Gastrocnemius medialis (tissue), 4 donors: ENCODE data around the gene SMIM44. TPM values are rescaled to one million over a fixed set of nuclear protein-coding genes. Genes with fewer than 3 reads are reported as not detected.

Experiments used
- ATAC-seq, 2 donors: fragments of 150-250 bp; one replicate each; pipeline ENCODE4 v1.9.1; 2016
- DNase-seq, 2 donors: peaks; one replicate each; pipeline ENCODE4 v3.0.0-alpha.2; 2019
- H3K27ac ChIP-seq, 4 donors: fragments of 200-600 bp; sonication (generic); 1 replicate in 1 of 4; 2 replicates in 3 of 4; pipeline ENCODE4 v1.5.1; 2016 to 2018; ENCODE audit warnings: mild to moderate bottlenecking in 2 of 4, moderate library complexity in 1 of 4
- H3K27me3 ChIP-seq, 3 donors: fragments of 200-600 bp; sonication (generic) in 2 of 3; 1 replicate in 1 of 3; 2 replicates in 2 of 3; pipeline versions ENCODE4 v1.5.1 to v1.6.0; 2016 to 2019; ENCODE audit warnings: mild to moderate bottlenecking in 1 of 3, moderate library complexity in 1 of 3
- H3K36me3 ChIP-seq, 2 donors: fragments of 200-600 bp; sonication (generic) in 1 of 2; one replicate each; pipeline ENCODE4 v1.5.1; 2017 to 2018
- H3K4me1 ChIP-seq, 2 donors: fragments of 200-600 bp; sonication (generic) in 1 of 2; one replicate each; pipeline ENCODE4 v1.5.1; 2016 to 2017; ENCODE audit warnings: mild to moderate bottlenecking in 2 of 2
- H3K4me3 ChIP-seq, 4 donors: fragments of 200-600 bp; sonication (generic) in 3 of 4; 1 replicate in 1 of 4; 2 replicates in 3 of 4; pipeline ENCODE4 v1.5.1; 2016 to 2019; ENCODE audit warnings: mild to moderate bottlenecking in 2 of 4
- H3K9me3 ChIP-seq, 3 donors: fragments of 200-600 bp; sonication (generic) in 2 of 3; 1 replicate in 1 of 3; 2 replicates in 2 of 3; pipeline ENCODE4 v1.5.1; 2016 to 2019
- POLR2A ChIP-seq, 2 donors: fragments of 450-650 bp; IDR thresholded peaks; one replicate each; pipeline ENCODE4 v1.6.1; 2017; ENCODE audit warnings: antibody characterized with exemption in 2 of 2, mild to moderate bottlenecking in 2 of 2, moderate library complexity in 2 of 2
- in situ Hi-C, 4 donors: fragments of 200-750 bp; cut with MboI; loops; one replicate each; pipeline versions ENCODE4 v1.15.0 to v1.8.0; 2017; ENCODE audit warnings: low sequenced_read_pairs in 4 of 4
- intact Hi-C: fragments of 100-400 bp; cut with DNase I; formaldehyde crosslinking; loops from one replicate; pipeline ENCODE4 v1.15.1; 2023; ENCODE audit warnings: low total_unique reads
- total RNA-seq, 4 donors: library from RNA; depleted of rRNA; stranded (reverse); fragments of >200 nt; gene quantifications; one replicate each; pipeline versions ENCODE4 v1.1.0 to v1.2.3, GENCODE V29; 2016
- TF ChIP-seq, protein P1 (sequence below), 5 experiments: fragments of 450-650 bp in 3 of 5; fragments of 200-600 bp in 2 of 5; sonication (generic) in 2 of 5; IDR thresholded peaks in 4 of 5; conservative IDR thresholded peaks in 1 of 5; 1 replicate in 4 of 5; 2 replicates in 1 of 5; pipeline ENCODE4 v1.5.1; 2016 to 2019; ENCODE audit warnings: antibody characterized with exemption in 5 of 5, mild to moderate bottlenecking in 3 of 5, moderate library complexity in 3 of 5

SMIM44 gene
- total RNA-seq, 4 donors from 2014 or later, result not detected

DNA sequence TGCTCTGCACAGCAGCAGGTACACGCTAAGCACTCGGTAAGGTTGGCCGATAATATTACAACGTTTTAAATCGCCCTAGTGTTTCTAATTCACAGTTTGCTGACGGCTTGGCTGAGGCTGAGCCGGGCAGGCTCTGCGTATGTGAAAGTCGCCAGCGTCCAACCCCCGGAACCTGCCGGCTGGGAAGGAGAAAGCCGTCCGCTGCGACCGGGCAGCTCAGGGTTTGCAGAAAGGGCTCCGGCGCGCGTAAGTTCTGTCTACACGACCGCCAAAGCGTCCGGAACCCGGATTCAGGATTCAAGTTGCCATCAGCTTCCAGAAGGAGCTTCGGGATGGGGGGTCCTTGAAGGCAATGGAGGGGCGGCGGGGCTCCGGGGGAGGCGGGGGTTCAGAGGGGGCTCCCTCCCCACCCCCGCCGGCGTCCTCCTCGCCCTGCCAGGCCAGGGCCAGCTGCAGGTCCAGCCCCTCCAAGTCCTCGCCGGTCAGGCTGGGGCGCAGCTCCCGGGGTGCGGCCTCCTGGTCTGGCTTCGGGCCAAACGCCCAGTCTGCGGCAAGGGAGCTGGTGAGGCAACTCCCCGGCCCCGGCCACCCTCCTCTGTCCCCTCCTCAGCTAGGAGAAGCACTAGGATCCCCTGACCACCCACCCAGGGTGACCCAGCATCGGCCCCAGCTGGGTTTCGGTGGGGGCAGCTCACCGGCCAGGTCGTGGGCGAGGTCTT, 575 bp downstream of the SMIM44 start:
- Histone ChIP-seq H3K4me3 (no peak overlapping the region), H3K27ac (no peak overlapping the region), H3K9me3 (no peaks in the 10 kb centered on the region), H3K4me1 (no peaks in the 10 kb centered on the region), H3K36me3 (no peaks in the 10 kb centered on the region), H3K27me3 (peaks cover 45 to 61% (median 52%) of the 10 kb centered on the region in 3 donors)
- in situ Hi-C loops (loop anchor here in 3 of 4 donors (10.0 kb wide), 1 partner anchor 178 kb away; no protein-coding TSS in a partner anchor), intact Hi-C loops (no loop called here)
- no peak for TF ChIP-seq POLR2A (IDR thresholded peaks at IDR 0.05)
- TF ChIP-seq, protein P1, sequence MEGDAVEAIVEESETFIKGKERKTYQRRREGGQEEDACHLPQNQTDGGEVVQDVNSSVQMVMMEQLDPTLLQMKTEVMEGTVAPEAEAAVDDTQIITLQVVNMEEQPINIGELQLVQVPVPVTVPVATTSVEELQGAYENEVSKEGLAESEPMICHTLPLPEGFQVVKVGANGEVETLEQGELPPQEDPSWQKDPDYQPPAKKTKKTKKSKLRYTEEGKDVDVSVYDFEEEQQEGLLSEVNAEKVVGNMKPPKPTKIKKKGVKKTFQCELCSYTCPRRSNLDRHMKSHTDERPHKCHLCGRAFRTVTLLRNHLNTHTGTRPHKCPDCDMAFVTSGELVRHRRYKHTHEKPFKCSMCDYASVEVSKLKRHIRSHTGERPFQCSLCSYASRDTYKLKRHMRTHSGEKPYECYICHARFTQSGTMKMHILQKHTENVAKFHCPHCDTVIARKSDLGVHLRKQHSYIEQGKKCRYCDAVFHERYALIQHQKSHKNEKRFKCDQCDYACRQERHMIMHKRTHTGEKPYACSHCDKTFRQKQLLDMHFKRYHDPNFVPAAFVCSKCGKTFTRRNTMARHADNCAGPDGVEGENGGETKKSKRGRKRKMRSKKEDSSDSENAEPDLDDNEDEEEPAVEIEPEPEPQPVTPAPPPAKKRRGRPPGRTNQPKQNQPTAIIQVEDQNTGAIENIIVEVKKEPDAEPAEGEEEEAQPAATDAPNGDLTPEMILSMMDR (IDR thresholded peaks at IDR 0.05 in 4 of 5, conservative IDR thresholded peaks at IDR 0.05 in 1 of 5), result no peak
- ATAC-seq (no peak), DNase-seq (no peak)

DNA sequence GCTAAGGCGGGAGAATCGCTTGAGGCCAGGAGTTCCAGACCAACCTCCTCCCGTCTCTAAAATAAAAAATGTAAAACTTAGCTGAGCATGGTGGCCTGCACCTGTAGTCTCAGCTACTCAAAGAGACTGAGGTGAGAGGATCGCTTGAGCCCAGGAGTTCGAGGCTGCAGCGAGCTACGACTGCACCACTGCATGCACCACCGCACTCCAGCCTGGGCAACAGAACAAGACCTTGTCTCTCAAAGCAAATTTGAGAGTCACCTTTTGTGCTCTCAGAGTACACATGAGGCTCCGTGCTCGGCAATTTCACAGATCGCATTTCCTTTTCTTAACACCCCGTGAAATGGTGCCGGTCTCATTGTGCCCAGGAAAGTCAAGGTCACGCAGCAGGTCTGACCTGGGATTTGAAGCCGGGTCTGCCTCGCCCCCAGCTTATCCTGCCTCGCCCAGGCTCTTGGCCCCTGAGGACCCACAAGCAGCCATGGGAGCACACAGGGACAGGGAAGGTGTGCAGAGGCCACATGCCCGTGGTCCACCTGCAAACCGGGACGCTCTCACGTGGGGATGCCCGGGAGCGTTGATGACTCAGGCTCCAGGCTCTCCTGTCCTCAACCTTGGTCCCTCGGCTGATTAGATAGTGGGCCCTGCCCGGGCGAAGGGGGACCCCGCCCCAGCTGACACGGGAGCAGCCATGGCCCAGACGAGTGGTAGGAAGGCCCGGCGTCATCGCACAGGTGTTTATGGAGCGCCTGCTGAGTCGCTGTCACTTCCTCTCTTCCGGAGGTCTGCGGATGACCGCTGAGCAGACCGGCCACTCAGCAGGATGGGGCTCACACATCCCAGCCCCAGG, 1.8 kb downstream of the SMIM44 start:
- in situ Hi-C loops, result loop anchor here in 3 of 4 donors (10.0 kb wide), 1 partner anchor 177 kb away; no protein-coding TSS in a partner anchor
- no peaks in the 10 kb centered on the region for H3K36me3 ChIP-seq
- no peaks in the 10 kb centered on the region for H3K4me1 ChIP-seq
- TF ChIP-seq, protein P1 (IDR thresholded peaks at IDR 0.05 in 4 of 5, conservative IDR thresholded peaks at IDR 0.05 in 1 of 5), result no peak
- no peak for TF ChIP-seq POLR2A (IDR thresholded peaks at IDR 0.05)
- ATAC-seq (no peak), DNase-seq (no peak)
- peaks cover 45 to 61% (median 52%) of the 10 kb centered on the region in 3 donors for H3K27me3 ChIP-seq
- H3K4me3 ChIP-seq, result no peak overlapping the region
- H3K27ac ChIP-seq, result no peak overlapping the region
- H3K9me3 ChIP-seq, result no peaks in the 10 kb centered on the region
- intact Hi-C loops, result no loop called here

DNA sequence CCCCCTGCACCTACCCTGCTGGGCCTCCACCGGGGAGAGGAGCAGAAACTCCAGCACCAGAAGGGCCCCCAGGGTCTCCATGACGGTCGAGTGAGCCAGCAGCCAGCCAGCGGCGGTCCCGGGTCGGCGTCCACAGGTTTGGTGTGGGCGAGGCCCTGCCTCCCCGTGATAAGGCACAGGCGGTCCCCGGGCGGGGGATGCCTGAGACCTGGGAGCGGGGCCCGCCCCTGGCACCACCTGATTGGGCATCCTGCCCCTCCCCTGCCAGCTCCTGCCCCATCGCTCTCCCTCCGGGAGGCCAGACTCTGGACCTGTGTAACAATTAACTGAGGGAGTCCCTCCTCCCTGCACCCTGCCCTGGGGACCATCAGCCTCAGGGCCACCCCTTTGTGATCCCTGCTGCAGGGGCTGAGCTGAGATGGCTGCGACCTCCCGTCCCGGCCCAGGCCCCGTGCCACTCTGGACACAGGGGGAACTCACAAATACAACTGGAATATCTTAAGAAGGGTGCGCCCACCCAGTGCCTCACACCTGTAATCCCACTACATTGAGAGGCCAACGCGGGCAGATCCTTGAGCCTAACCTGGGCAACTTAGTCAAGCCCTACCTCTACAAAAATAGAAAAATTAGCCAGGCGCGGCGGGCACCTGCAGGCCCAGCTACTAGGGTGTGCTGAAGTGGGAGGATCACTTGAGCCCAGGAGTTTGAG, 2.7 kb downstream of the SMIM44 start, which contains the start of gene SMIM24:
TSS of gene SMIM24 (minus strand) at position 143 of the 709 bp plus-strand sequence. CDS start at position 81, 62 bp downstream.
- Histone ChIP-seq H3K27ac (no peak within 1 kb of the TSS), H3K9me3 (no peaks in the 10 kb centered on the region), H3K36me3 (no peaks in the 10 kb centered on the region), H3K4me3 (no peak within 1 kb of the TSS), H3K27me3 (peaks cover 45 to 62% (median 52%) of the 10 kb centered on the region in 3 donors), H3K4me1 (no peaks in the 10 kb centered on the region)
- TF ChIP-seq POLR2A (IDR thresholded peaks at IDR 0.05), result no peak
- TF ChIP-seq, protein P1 (IDR thresholded peaks at IDR 0.05 in 4 of 5, conservative IDR thresholded peaks at IDR 0.05 in 1 of 5), result no peak
- ATAC-seq, result no peak
- intact Hi-C loops, result no loop called here
- DNase-seq, result no peak
- in situ Hi-C loops, result loop anchor here in 3 of 4 donors (10.0 kb wide), 1 partner anchor 176 kb away; no protein-coding TSS in a partner anchor

DNA sequence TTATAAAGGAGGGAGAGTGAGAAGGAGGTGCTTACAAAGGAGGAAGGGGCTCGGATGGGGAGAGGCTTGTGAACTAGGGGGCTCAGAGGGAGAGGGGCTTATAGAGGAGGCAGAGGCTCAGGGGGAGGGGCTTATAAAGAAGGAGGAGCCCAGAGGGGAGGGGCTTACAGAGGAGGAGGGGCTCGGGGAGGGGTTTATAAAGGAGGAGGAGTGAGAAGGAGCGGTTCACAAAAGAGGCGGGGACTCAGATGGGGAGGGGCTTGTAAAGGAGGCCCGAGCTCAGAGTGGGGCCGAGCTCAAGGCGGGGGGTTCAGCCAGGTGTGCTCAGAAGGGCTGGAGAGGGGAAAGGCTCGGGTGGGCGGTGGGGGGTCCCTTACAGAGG, 3.4 kb downstream of the SMIM44 start:
- no peak for ATAC-seq
- TF ChIP-seq, protein P1 (IDR thresholded peaks at IDR 0.05 in 4 of 5, conservative IDR thresholded peaks at IDR 0.05 in 1 of 5), result no peak
- no peak for TF ChIP-seq POLR2A (IDR thresholded peaks at IDR 0.05)
- no peak overlapping the region for H3K4me3 ChIP-seq
- H3K9me3 ChIP-seq, result no peaks in the 10 kb centered on the region
- peaks cover 43 to 61% (median 51%) of the 10 kb centered on the region in 3 donors for H3K27me3 ChIP-seq
- no peaks in the 10 kb centered on the region for H3K36me3 ChIP-seq
- no peak for DNase-seq
- no peak overlapping the region for H3K27ac ChIP-seq
- H3K4me1 ChIP-seq, result no peaks in the 10 kb centered on the region
- in situ Hi-C loops, result loop anchor here (10.0 kb wide), 2 partner anchors 155 to 175 kb away; no protein-coding TSS in a partner anchor
- intact Hi-C loops, result no loop called here
